Transverse colon (tissue), 4 donors: Measurements from ENCODE around the gene EMC1. TPM values are rescaled to one million over a fixed set of nuclear protein-coding genes. Genes with fewer than 3 reads are reported as not detected.
"Not testable (repeated sequence)": the region's sequence is repeated elsewhere in the genome, so short reads cannot be mapped to it uniquely, and the experiment has no call there.

Experiments used
- DNase-seq: peaks from one replicate; pipeline ENCODE4 v3.0.0-alpha.2; 2019
- H3K27ac ChIP-seq, 4 donors: fragments of 200-600 bp; sonication (generic); 2 replicates each; pipeline ENCODE4 v1.5.1; 2016 to 2018; ENCODE audit warnings: inconsistent platforms in 4 of 4
- H3K27me3 ChIP-seq: fragments of 200-600 bp; sonication (generic); 2 replicates; pipeline ENCODE4 v1.5.1; 2017; ENCODE audit warnings: inconsistent platforms
- H3K36me3 ChIP-seq, 4 donors: fragments of 200-600 bp; sonication (generic); 2 replicates each; pipeline ENCODE4 v1.5.1; 2017 to 2019; ENCODE audit warnings: inconsistent platforms in 4 of 4
- H3K4me1 ChIP-seq, 4 donors: fragments of 200-600 bp; sonication (generic); 2 replicates each; pipeline ENCODE4 v1.5.1; 2017 to 2020; ENCODE audit warnings: inconsistent platforms in 4 of 4
- H3K4me3 ChIP-seq, 4 donors: fragments of 200-600 bp; sonication (generic); 1 replicate in 1 of 4; 2 replicates in 3 of 4; pipeline versions ENCODE4 v1.5.1 to v1.6.1; 2017 to 2019; ENCODE audit warnings: inconsistent platforms in 4 of 4
- H3K9me3 ChIP-seq, 2 donors: fragments of 200-600 bp; sonication (generic); 2 replicates each; pipeline ENCODE4 v1.5.1; 2017 to 2019; ENCODE audit warnings: inconsistent platforms in 2 of 2
- EP300 ChIP-seq: sonication (generic); formaldehyde crosslinking; IDR thresholded peaks from one replicate; pipeline ENCODE4 v1.6.1; 2017; ENCODE audit warnings: antibody characterized with exemption, low read depth
- POLR2A ChIP-seq: fragments of 450-650 bp; IDR thresholded peaks from one replicate; pipeline ENCODE4 v1.6.1; 2016; ENCODE audit warnings: antibody characterized with exemption, mild to moderate bottlenecking, moderate library complexity
- POLR2AphosphoS5 ChIP-seq, 3 donors: sonication (generic); formaldehyde crosslinking; IDR thresholded peaks; one replicate each; pipeline ENCODE4 v1.6.1; 2016; ENCODE audit warnings: antibody characterized with exemption in 3 of 3
- WGBS, 2 donors: methylation state at CpG; one replicate each; pipeline ENCODE4 v1.1.5; 2018; ENCODE audit warnings: low coverage in 1 of 2; 5-methylcytosine and 5-hydroxymethylcytosine counted together
- in situ Hi-C, 4 donors: fragments of 200-750 bp; cut with MboI; loops; one replicate each; pipeline versions ENCODE4 v1.15.0 to v1.15.1; 2017; ENCODE audit warnings: low sequenced_read_pairs in 3 of 4, low pct_ligation_motif_present in 1 of 4, low pct_unique_long_range_greater_than_20kb in 1 of 4
- intact Hi-C: fragments of 100-400 bp; cut with DNase I; formaldehyde crosslinking; loops from one replicate; pipeline ENCODE4 v1.15.1; 2023; ENCODE audit warnings: low total_unique reads
- total RNA-seq, 4 donors: library from RNA; depleted of rRNA; stranded (reverse); fragments of >200 nt; gene quantifications; one replicate each; pipeline ENCODE4 v1.1.0, GENCODE V29; 2016
- TF ChIP-seq, protein P1 (sequence below), 5 experiments: fragments of 200-600 bp in 3 of 5; fragments of 450-650 bp in 2 of 5; sonication (generic) in 3 of 5; IDR thresholded peaks; 1 replicate in 2 of 5; 2 replicates in 3 of 5; pipeline ENCODE4 v1.5.1; 2016 to 2017; ENCODE audit warnings: antibody characterized with exemption in 5 of 5, inconsistent platforms in 3 of 5, mild to moderate bottlenecking in 2 of 5, moderate library complexity in 1 of 5

The EMC1 gene
- total RNA-seq, 4 donors from 2014 or later = 18.3 to 39.7 (median 32.6) TPM

GRCh38 chr1:19272064-19272463 lies 20.7 kb upstream of the EMC1 start:
- no peak for DNase-seq
- intact Hi-C loops = no loop called here
- Histone ChIP-seq H3K4me3 (no peak overlapping the region), H3K9me3 (no peaks in the 10 kb centered on the region), H3K4me1 (peaks cover 0 to 21% (median 10%) of the 10 kb centered on the region in 4 donors), H3K36me3 (no peaks in the 10 kb centered on the region), H3K27ac (no peak overlapping the region), H3K27me3 (peaks cover 6% of the 10 kb centered on the region)
- TF ChIP-seq POLR2A (no peak), EP300 (no peak), POLR2AphosphoS5 (IDR thresholded peaks at IDR 0.05) (no peak)
- TF ChIP-seq, protein P1, sequence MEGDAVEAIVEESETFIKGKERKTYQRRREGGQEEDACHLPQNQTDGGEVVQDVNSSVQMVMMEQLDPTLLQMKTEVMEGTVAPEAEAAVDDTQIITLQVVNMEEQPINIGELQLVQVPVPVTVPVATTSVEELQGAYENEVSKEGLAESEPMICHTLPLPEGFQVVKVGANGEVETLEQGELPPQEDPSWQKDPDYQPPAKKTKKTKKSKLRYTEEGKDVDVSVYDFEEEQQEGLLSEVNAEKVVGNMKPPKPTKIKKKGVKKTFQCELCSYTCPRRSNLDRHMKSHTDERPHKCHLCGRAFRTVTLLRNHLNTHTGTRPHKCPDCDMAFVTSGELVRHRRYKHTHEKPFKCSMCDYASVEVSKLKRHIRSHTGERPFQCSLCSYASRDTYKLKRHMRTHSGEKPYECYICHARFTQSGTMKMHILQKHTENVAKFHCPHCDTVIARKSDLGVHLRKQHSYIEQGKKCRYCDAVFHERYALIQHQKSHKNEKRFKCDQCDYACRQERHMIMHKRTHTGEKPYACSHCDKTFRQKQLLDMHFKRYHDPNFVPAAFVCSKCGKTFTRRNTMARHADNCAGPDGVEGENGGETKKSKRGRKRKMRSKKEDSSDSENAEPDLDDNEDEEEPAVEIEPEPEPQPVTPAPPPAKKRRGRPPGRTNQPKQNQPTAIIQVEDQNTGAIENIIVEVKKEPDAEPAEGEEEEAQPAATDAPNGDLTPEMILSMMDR (IDR thresholded peaks at IDR 0.05) = no peak
- in situ Hi-C loops = no loop called here

DNA sequence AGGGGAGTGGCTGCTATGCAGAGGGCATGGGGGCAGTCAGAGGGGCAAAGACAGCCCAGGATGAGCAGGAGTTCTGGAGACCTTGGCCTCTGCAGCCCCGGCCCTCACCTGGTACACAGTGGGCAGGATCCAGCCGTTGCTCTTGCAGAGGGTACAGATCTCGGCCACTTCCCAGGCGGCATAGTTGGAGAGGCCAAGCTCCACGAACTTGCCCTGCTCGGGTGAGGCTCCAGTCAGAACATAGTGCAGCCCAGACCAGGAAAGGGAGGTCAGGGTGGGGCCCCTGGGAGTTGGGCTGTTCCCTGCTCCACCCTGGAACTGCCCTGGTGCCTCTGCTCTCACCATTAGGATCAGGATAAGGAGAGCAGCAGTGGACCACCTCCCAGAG lies 19.0 kb upstream of the EMC1 start:
- in situ Hi-C loops, H3K27me3 ChIP-seq, H3K4me3 ChIP-seq, intact Hi-C loops, H3K9me3 ChIP-seq, H3K36me3 ChIP-seq: not testable (repeated sequence)
- H3K27ac ChIP-seq = peak overlapping the region; percentile 22 to 69 (median 64)
- peak; percentile 78 for DNase-seq
- H3K4me1 ChIP-seq = peaks cover 0 to 21% (median 10%) of the 10 kb centered on the region in 4 donors
- 30 to 75% methylated on average over 2 to 4 of the region's 6 CpGs for WGBS, 2 donors

DNA sequence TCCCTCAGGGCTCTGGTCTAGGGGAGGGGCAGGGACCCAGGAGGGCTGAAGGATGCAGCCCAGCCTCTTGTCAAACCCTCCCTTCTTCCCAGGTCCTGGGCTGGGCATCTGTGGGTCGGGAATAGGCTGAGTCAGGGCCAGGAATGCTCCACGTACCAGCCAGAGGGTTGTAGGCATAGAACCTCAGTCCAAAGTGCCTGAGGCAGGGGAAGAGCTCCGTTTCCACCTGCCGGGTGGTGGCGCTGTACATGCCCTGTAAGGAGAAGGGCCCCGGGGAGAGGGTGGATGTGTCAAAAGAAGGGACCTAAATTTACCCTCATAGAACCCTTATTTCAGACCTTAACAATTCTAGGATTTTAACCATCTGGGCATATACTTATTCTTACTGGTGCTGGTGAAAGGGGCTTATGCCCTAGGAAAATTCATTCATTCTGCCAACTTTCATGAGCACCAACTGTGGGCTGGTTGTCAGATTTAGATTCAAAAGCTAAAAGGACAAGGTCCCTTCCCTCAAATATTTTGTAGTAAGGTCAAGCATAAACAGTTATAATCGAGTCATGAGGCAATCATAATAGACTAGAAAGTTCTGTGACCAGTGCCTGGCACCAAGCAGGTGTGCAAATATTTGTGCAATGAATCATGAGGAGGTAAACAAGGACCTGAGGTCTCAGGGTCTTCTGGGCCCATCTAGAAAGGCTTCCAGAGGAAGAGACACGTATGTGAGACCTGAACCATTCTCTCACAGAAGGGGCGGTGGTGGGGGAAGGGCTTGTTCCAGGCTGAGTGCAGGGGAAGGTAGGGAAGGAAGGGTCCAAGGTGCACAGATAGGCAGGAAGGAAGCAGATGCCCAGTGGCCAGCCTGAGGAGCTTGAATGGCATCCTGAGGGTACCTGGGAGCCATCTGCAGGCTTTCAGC lies 18.4 kb upstream of the EMC1 start:
- in situ Hi-C loops, H3K4me3 ChIP-seq, H3K36me3 ChIP-seq, H3K27me3 ChIP-seq, H3K9me3 ChIP-seq, DNase-seq, intact Hi-C loops: not testable (repeated sequence)
- peaks cover 0 to 21% (median 10%) of the 10 kb centered on the region in 4 donors for H3K4me1 ChIP-seq
- WGBS, 2 donors = 70 to 75% methylated on average over 2 to 9 of the region's 9 CpGs
- peak overlapping the region; percentile 22 to 69 (median 64) for H3K27ac ChIP-seq

DNA sequence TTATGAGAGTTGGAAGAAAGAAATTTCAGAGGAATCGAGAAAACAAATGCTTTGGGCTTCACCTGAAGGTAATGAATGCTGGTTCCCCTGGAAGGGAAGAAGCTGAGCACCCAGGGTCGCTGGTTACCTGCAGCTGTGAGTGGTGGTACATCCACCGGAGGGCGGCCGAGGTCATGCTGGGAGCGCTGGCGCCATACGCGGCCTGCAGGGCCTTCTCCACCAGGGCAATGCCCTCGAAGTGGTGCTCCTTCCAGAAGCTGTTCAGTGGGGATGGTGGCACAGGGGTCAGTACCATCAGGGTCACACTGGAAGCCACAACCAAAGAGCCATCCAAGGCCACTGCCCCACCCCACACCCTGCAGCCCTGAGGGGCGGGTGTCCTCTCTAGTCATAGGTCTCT lies 17.1 kb upstream of the EMC1 start:
- no peaks in the 10 kb centered on the region for H3K27me3 ChIP-seq
- H3K4me3 ChIP-seq = no peak overlapping the region
- H3K9me3 ChIP-seq = no peaks in the 10 kb centered on the region
- peaks cover 0 to 12% (median 6%) of the 10 kb centered on the region in 4 donors for H3K4me1 ChIP-seq
- intact Hi-C loops = no loop called here
- in situ Hi-C loops = no loop called here
- 69 to 74% methylated on average over 3 to 11 of the region's 11 CpGs for WGBS, 2 donors
- DNase-seq = no peak
- TF ChIP-seq POLR2AphosphoS5 (IDR thresholded peaks at IDR 0.05) (no peak), EP300 (no peak), POLR2A (no peak)
- TF ChIP-seq, protein P1 (IDR thresholded peaks at IDR 0.05) = no peak
- no peak overlapping the region for H3K27ac ChIP-seq
- no peaks in the 10 kb centered on the region for H3K36me3 ChIP-seq

DNA sequence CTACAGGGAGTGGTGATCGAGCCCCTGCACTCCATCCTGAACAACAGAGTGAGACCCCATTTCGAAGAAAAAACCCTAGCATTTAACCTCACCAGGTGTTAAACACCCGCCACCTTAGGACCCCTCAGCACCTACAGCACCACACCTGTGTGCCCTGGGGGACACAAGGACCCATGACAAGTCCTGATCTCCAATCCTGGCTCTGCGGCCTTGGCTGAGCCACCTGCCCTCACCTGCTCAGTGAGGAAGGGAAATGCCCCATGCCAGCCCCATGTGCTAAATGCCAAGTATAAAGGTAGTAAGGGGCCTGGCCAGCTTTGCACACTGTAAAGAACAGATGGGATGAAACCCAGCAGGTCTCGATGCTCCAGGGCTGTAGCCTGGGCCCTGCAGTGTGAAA lies 11.4 kb upstream of the EMC1 start:
- H3K4me3 ChIP-seq = no peak overlapping the region
- in situ Hi-C loops (no loop called here), intact Hi-C loops (no loop called here)
- no peaks in the 10 kb centered on the region for H3K27me3 ChIP-seq
- peaks cover 0 to 15% (median 6%) of the 10 kb centered on the region in 4 donors for H3K36me3 ChIP-seq
- H3K9me3 ChIP-seq = no peaks in the 10 kb centered on the region
- no peak for DNase-seq
- WGBS, 2 donors = 80 to 93% methylated on average over 1 to 5 of the region's 5 CpGs
- no peak overlapping the region for H3K27ac ChIP-seq
- TF ChIP-seq EP300 (no peak), POLR2AphosphoS5 (IDR thresholded peaks at IDR 0.05) (no peak), POLR2A (no peak)
- TF ChIP-seq, protein P1 (IDR thresholded peaks at IDR 0.05) = no peak
- no peaks in the 10 kb centered on the region for H3K4me1 ChIP-seq
